Measurements from ENCODE around the gene NPTX1.

The NPTX1 gene

DNA sequence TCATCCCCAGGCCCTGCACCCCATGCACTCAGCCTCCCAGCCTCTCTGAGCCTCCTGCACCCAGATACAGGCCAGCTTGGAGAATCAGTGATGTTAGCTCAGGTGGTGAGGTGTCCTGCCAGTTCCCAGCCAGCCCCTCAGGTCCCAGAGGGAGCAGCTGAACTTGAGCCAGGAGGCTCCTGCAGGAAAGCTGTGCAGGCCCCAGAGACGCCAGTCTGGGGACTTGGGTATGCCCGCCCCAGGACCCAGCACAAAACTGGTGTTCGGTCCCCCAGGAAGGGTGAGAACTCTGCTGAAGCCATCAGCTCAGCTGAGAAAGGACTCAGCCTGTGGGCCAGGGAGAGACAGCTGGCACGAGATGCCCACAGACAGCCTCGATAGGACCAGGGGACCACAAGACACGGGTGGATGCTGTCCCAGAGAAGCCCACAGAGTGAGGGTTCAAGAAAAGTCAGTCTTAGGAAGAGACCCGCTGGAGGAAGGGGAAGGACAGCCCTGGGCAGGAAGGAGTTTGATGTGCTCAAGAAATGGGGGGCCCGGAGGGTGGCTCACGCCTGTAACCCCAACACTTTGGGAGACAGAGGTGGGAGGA is 50.5 kb downstream of the NPTX1 start:
- DNase-seq = no peak

DNA sequence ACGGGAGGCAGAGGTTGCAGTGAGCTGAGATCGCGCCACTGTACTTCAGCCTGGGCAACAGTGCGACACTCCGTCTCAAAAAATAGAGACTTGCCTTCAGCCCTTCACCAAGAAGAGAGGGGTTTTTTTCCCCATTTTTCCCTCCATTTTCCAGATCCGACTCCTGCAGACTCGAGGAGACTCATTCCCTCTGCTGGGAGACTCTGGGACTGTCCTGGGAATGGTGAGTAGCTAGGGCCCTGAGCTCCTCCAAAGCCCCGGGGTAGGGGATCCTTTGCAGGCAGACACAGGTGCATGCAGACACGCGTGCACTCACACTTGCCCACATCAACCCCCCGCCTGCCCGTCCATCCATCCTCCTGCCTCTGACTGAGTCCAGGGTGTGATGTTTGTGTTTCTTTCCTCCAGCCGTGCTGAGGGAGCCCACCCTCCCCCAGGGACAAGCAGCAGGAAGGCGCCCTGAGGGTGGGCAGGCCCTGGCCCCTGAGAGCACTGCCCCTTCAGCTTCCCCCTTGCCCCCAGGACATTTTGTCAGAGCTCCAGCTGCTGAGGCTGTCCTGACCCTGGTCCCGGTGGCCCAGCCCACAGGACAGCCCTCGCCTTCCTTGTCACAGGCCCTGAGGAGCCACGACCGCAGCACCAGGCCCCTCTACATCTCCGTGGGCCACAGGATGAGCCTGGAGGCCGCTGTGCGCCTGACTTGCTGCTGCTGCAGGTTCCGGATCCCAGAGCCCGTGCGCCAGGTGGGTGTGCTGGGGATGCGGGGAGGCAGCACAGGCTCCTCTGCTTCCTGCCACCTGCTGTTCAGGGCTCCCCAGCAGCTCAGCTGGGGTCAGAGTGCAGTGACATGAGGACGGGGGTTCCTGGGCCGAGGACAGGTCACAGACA is 51.3 kb downstream of the NPTX1 start:
- DNase-seq = no peak

DNA sequence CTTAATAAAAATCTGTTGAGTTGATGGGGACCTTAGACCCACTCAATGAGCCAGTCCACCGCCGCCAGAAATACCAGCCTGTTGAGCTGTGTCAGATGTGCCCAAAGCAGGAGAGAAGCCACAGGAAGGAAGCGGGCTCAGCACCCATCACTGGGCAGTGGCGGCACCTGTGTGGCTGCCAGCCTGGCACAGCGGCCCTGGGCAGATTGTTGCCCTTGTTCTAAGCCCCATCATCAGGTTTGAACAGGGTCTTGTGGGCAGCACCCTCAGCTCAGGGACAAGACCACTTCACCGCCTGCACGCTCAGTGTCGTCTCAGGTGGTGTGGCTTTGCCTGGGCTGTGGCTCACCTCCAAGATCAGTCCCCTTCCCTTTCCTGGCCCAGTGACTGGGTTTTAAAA is 52.1 kb downstream of the NPTX1 start:
- no peak for DNase-seq

DNA sequence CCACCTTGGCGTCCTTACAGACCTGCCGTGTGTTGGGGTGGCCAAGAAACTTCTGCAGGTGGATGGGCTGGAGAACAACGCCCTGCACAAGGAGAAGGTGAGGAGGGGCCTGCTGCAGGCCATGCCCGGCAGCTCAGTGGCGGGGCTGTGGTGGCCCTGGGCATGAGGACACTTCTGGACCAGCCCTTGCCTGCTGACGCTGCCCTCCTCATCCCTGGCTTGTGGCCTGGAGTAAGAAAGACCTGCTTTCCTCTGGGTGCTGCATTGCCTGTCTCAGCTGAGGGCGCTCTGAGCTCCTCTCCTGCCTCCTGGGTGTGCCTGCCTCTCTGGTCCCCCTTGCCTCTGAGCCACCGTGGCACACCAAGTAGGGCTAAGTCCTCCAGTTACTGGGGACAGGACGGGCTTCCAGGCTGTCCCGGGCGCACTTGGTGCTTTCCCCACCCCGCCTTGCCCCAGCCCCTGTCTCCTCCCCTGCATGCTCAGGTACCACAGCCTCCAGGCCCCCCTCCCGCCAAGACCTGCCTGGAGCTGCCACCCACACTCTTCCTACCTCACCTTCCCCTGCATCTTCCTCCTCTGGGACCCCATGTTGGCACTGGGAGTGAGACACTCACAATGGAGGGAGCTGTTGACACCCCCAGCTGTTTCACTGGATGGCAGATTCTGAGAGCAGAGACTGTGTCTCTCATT is 52.7 kb downstream of the NPTX1 start:
- DNase-seq = no peak

DNA sequence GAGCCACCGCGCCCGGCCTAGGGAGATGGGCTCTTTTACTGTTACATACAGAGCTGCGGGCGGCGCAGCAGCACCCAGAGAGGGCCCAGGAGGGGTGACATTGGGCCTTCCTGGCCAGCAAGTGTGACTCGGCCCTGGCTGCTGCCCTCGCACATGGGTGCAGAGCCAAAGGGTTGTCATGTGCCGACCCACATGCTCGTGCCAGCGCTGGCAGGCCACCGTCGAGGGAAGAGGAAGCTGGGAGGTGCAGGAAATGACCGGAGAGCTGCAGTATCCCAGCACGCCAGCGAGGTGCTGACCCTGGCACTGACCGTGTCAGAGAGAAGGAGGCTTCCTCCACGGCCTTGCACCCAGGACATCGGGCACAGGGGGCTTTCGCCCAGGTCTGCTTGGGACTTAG is 53.4 kb downstream of the NPTX1 start:
- no peak for DNase-seq

DNA sequence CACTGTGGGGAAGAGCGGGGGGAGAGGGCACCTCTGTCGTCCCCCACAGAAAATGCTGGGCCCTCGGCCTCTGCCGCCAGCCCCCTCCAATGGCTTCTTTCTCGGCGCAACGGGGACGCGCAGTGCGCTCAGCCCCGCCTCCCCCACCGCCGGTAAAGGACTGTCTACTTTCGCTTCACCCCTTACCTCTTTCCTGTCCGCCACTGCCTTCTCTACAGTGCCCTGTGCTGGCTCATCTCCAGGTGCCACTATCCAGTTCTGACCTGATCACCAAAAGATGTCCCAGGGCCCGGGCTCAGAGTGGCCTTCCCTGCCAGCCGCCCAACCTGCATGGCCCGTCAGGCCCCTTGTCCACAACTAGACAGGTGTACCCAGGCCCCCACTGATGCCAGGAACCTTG is 54.1 kb downstream of the NPTX1 start:
- DNase-seq = no peak

DNA sequence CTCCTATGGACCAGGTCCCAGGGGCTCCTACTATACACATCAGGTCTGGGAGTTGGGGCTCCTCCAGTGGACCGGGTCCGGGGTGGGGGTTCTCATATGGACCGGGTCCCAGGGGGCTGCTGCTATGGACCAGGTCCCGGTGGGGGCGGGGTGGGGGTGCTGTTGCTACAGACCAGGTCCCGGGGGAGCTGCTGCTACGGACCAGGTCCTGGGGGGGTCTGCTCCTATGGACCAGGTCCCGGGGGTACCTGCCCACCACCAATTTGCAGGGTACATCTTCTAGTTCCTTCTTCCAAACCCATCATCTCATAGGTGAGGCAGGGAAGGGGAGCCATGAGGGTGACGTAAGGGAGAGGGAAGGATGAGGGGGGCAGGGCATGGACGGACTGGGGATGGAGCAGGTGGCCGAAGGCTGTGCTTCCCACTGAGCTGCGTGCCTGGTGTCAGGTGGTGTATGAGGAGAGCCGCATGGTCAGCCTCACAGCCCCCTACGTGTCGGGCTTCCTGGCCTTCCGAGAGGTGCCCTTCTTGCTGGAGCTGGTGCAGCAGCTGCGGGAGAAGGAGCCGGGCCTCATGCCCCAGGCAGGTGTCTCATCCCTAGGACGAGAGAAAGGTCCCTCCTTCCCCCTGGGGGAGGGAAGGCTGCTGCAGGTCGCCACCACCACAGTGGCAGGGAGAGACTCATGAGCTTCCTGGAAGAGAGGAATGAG is 54.9 kb downstream of the NPTX1 start:
- DNase-seq = no peak

DNA sequence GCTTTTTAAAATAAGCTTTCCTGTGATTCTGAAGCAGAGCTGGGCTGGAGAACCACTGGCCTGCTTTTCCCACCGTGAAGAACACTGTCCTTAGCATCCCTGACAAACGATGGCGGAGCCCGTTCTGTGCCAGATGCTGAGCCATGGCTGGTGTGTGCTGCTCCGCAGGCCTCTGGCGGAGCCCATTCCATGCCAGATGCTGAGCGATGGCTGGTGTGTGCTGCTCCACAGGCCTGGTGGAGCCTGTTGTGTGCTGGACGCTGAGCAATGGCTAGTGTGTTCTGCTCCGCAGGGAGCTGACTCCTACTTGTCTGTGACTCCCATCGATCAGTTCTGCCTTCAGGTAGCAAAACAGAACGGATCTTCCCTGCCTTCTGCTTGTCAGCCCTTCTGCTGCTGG is 57.2 kb downstream of the NPTX1 start:
- no peak for DNase-seq

DNA sequence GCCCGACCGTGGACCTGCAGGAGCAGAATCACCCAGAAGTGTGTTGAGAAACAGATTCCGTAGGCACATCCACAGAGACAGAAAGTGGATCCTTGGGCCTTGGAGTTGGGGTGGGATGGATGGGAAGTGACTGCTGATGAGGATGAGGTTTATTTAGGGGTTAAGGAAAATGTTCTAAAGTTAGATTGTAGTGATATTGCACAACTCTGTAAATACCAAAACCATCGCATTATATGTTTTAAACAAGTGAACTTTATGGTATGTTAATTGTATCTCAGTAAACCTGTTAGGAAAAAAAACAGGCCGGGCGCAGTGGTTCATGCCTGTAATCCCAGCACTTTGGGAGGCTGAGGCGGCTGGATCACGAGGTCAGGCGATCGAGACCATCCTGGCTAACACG is 57.8 kb downstream of the NPTX1 start:
- DNase-seq = no peak
